ENCODE results near the gene TBC1D22A.

DNA sequence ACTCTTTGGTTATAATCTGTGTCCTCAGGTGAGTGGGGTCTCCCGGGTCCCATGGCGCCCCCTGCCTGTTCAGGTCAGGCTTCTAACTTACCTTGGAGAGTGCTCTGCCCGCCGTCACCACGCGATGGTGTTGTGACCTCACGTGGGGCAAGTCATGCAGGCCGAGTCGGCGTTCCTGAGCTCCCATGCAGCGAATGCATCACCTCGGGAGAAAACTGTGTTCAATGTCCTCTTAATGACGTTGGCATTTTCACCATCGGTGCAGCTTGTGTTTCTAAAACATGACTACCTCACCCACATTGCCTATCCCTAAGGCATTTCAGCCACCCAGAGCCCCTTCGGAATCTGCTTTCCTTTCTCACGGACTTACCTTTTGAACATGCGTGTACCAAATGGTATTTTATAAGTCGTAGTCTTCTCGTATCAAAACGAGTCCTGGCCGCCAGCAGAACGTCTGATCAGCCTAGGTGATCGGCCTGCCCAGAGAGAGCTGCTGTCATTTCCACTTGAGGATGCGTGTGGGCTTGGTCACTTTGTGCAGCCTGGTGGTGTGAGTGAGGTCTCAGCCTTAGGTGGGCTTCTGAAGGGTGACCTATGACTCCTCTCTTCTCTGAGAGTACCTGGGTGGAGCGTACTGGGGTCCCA, 64.8 kb downstream of the TBC1D22A start:
- TF ChIP-seq POLR2AphosphoS5 (IDR thresholded peaks at IDR 0.05) (no peak), POLR2A (IDR thresholded peaks at IDR 0.05) (no peak)
- TF ChIP-seq, protein P1, sequence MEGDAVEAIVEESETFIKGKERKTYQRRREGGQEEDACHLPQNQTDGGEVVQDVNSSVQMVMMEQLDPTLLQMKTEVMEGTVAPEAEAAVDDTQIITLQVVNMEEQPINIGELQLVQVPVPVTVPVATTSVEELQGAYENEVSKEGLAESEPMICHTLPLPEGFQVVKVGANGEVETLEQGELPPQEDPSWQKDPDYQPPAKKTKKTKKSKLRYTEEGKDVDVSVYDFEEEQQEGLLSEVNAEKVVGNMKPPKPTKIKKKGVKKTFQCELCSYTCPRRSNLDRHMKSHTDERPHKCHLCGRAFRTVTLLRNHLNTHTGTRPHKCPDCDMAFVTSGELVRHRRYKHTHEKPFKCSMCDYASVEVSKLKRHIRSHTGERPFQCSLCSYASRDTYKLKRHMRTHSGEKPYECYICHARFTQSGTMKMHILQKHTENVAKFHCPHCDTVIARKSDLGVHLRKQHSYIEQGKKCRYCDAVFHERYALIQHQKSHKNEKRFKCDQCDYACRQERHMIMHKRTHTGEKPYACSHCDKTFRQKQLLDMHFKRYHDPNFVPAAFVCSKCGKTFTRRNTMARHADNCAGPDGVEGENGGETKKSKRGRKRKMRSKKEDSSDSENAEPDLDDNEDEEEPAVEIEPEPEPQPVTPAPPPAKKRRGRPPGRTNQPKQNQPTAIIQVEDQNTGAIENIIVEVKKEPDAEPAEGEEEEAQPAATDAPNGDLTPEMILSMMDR (IDR thresholded peaks at IDR 0.05) = no peak
